ENCODE measurements around the gene PRR19. TPM values are rescaled to one million over a fixed set of nuclear protein-coding genes. Genes with fewer than 3 reads are reported as not detected.

PRR19 gene
- total and polyA plus RNA-seq, 3 donors from 2014 or later, result 16.8 to 37.4 (median 18.3) TPM

DNA sequence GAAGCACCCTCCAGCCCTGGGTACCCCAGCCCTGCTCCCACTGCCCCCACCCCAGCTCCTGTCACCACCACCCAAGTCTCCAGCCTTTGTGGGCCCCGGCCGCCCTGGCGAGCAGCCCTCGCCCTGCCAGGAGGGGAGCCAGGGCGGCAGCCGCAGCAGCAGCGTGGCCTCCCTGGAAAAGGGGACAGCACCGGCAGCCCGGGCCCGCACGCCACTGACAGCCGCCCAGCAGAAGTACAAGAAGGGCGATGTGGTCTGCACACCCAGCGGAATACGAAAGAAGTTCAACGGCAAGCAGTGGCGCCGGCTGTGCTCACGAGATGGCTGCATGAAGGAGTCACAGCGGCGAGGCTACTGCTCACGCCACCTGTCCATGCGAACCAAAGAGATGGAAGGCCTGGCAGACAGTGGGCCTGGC, 28.9 kb upstream of the PRR19 start:
- no peak for TF ChIP-seq POLR2A (IDR thresholded peaks at IDR 0.05)
- TF ChIP-seq, protein P1, sequence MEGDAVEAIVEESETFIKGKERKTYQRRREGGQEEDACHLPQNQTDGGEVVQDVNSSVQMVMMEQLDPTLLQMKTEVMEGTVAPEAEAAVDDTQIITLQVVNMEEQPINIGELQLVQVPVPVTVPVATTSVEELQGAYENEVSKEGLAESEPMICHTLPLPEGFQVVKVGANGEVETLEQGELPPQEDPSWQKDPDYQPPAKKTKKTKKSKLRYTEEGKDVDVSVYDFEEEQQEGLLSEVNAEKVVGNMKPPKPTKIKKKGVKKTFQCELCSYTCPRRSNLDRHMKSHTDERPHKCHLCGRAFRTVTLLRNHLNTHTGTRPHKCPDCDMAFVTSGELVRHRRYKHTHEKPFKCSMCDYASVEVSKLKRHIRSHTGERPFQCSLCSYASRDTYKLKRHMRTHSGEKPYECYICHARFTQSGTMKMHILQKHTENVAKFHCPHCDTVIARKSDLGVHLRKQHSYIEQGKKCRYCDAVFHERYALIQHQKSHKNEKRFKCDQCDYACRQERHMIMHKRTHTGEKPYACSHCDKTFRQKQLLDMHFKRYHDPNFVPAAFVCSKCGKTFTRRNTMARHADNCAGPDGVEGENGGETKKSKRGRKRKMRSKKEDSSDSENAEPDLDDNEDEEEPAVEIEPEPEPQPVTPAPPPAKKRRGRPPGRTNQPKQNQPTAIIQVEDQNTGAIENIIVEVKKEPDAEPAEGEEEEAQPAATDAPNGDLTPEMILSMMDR (IDR thresholded peaks at IDR 0.05), result no peak
- Histone ChIP-seq H3K36me3 (ENCODE audit: low read depth, missing control alignments) (no peaks in the 10 kb centered on the region), H3K27me3 (no peaks in the 10 kb centered on the region), H3K4me1 (peaks cover 35% of the 10 kb centered on the region), H3K4me3 (no peak overlapping the region), H3K9me3 (no peaks in the 10 kb centered on the region), H3K27ac (no peak overlapping the region)
- no peak for DNase-seq
- 94 to 96% methylated on average over 21 to 23 of the region's 23 CpGs for WGBS, 2 donors
- intact Hi-C loops (cut with DNase I; ENCODE audit: low total_unique reads), result no loop called here

DNA sequence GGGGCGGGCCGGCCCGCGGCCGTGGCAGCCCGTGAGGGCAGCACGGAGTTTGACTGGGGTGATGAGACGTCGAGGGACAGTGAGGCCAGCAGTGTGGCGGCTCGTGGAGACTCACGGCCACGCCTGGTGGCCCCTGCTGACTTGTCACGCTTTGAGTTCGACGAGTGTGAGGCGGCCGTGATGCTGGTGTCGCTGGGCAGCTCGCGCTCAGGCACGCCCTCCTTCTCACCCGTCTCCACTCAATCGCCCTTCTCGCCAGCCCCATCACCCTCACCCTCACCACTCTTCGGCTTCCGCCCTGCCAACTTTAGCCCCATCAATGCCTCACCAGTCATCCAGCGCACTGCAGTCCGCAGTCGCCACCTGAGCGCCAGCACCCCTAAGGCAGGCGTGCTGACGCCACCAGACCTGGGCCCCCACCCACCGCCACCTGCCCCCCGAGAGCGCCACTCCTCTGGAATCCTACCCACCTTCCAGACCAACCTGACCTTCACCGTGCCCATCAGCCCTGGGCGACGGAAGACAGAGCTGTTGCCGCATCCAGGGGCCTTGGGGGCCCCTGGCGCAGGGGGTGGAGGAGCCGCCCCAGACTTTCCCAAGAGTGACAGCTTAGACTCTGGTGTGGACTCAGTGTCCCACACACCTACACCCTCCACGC, 28.4 kb upstream of the PRR19 start:
- H3K27ac ChIP-seq, result no peak overlapping the region
- WGBS, 2 donors, result 94 to 96% methylated on average over 31 to 43 of the region's 43 CpGs

DNA sequence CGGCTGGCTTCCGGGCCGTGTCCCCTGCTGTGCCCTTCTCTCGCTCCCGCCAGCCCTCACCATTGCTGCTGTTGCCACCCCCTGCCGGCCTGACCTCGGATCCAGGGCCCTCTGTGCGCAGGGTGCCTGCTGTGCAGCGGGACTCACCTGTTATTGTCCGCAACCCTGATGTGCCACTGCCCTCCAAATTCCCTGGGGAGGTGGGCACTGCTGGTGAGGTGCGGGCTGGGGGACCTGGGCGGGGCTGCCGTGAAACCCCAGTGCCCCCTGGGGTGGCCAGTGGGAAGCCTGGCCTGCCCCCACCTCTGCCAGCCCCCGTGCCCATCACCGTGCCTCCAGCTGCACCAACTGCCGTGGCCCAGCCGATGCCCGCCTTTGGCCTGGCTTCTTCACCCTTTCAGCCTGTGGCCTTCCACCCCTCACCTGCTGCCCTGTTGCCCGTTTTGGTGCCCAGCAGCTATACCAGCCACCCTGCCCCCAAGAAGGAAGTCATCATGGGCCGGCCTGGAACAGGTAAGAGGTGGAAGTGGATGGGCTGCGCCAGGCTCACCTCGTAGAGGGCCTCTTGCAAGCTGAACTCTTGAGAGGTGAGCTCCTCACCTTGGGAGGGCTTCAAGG, 27.8 kb upstream of the PRR19 start:
- DNase-seq, result no peak
- no peak overlapping the region for H3K27ac ChIP-seq
- H3K27me3 ChIP-seq, result no peaks in the 10 kb centered on the region
- H3K4me1 ChIP-seq, result peaks cover 47% of the 10 kb centered on the region
- H3K9me3 ChIP-seq, result no peaks in the 10 kb centered on the region
- no peaks in the 10 kb centered on the region for H3K36me3 ChIP-seq (ENCODE audit: low read depth, missing control alignments)
- no peak for TF ChIP-seq POLR2A (IDR thresholded peaks at IDR 0.05)
- TF ChIP-seq, protein P1 (IDR thresholded peaks at IDR 0.05), result no peak
- H3K4me3 ChIP-seq, result no peak overlapping the region
- WGBS, 2 donors, result 89 to 94% methylated on average over 11 to 22 of the region's 22 CpGs
- intact Hi-C loops (cut with DNase I; ENCODE audit: low total_unique reads), result no loop called here

More for the DNA sequence above, 28.4 kb upstream of the PRR19 start:
- Histone ChIP-seq H3K4me3 (no peak overlapping the region), H3K27me3 (no peaks in the 10 kb centered on the region), H3K9me3 (no peaks in the 10 kb centered on the region), H3K36me3 (ENCODE audit: low read depth, missing control alignments) (no peaks in the 10 kb centered on the region), H3K4me1 (peaks cover 40% of the 10 kb centered on the region)
- TF ChIP-seq, protein P1 (IDR thresholded peaks at IDR 0.05), result no peak
- TF ChIP-seq POLR2A (IDR thresholded peaks at IDR 0.05), result no peak
- DNase-seq, result no peak
- intact Hi-C loops (cut with DNase I; ENCODE audit: low total_unique reads), result no loop called here

DNA sequence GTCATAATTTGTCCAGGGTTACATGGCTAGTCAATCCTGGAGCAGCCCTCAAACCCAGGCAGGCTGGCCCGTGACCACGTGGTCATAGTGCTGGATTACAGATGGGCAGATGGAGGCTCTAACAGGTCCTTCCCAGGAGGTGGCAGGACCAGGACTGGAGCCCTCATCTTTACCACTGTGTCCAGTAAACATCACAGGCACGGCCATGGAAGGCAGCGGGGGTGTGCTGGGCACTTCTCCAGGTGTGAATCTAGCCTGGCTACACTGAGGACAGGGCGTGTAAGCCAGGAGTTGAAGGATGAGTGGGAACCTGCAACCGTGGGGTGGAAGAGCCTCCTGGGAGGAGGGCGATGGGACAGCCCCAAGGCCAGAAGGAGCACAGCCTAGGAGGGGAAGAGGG, 26.8 kb upstream of the PRR19 start:
- H3K9me3 ChIP-seq, result no peaks in the 10 kb centered on the region
- H3K4me3 ChIP-seq, result no peak overlapping the region
- intact Hi-C loops (cut with DNase I; ENCODE audit: low total_unique reads), result no loop called here
- peaks cover 48% of the 10 kb centered on the region for H3K4me1 ChIP-seq
- 75% methylated on average over 7 of the region's 7 CpGs for WGBS, 2 donors
- DNase-seq, result no peak
- H3K27me3 ChIP-seq, result no peaks in the 10 kb centered on the region
- H3K27ac ChIP-seq, result no peak overlapping the region
- TF ChIP-seq POLR2A (IDR thresholded peaks at IDR 0.05), result no peak
- TF ChIP-seq, protein P1 (IDR thresholded peaks at IDR 0.05), result no peak
- H3K36me3 ChIP-seq (ENCODE audit: low read depth, missing control alignments), result no peaks in the 10 kb centered on the region

Measured in testis (tissue), 3 donors.